Measurements from ENCODE around the gene TNFSF12. TPM values are rescaled to one million over a fixed set of nuclear protein-coding genes. Genes with fewer than 3 reads are reported as not detected.

TNFSF12 gene
- total and polyA plus RNA-seq, 8 donors: 11.0 to 27.7 (median 14.1) TPM

GRCh38 chr17:7577327-7578199 lies 28.7 kb downstream of the TNFSF12 start:
- 80 to 81% methylated on average over 17 of the region's 17 CpGs for WGBS, 2 donors
- intact Hi-C loops (cut with DNase I): no loop called here
- H3K4me1 ChIP-seq: peaks cover 9 to 41% (median 12%) of the 10 kb centered on the region in 3 donors
- TF ChIP-seq CTCF (IDR thresholded peaks at IDR 0.05): no peak
- no peaks in the 10 kb centered on the region for H3K27me3 ChIP-seq
- peaks cover 23 to 41% (median 41%) of the 10 kb centered on the region in 3 donors for H3K36me3 ChIP-seq
- H3K4me3 ChIP-seq: no peak overlapping the region
- no peak for ATAC-seq
- peak in 1 of 6 donors; percentile 22 for DNase-seq
- H3K9me3 ChIP-seq: no peaks in the 10 kb centered on the region
- no peak overlapping the region for H3K27ac ChIP-seq
- no peak for FAIRE-seq

DNA sequence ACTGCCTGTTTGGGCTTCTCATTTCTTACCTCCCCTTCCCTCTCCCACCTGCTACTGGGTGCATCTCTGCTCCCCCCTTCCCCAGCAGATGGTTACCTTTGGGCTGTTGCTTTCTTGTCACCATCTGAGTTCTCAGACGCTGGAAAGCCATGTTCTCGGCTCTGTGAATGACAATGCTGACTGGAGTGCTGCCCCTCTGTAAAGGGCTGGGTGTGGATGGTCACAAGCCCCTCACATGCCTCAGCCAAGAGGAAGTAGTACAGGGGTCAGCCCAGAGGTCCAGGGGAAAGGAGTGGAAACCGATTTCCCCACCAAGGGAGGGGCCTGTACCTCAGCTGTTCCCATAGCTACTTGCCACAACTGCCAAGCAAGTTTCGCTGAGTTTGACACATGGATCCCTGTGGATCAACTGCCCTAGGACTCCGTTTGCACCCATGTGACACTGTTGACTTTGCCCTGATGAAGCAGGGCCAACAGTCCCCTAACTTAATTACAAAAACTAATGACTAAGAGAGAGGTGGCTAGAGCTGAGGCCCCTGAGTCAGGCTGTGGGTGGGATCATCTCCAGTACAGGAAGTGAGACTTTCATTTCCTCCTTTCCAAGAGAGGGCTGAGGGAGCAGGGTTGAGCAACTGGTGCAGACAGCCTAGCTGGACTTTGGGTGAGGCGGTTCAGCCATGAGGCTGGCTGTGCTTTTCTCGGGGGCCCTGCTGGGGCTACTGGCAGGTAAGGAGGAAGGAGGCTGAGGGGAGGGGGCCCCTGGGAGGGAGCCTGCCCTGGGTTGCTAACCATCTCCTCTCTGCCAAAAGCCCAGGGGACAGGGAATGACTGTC lies 30.4 kb downstream of the TNFSF12 start, which contains the start of gene CD68:
CD68 (plus strand) TSS at position 638 of the 833 bp plus-strand sequence; CDS start at position 678, 40 bp downstream.
- Histone ChIP-seq H3K4me1 (peaks cover 18 to 47% (median 20%) of the 10 kb centered on the region in 3 donors), H3K9me3 (no peaks in the 10 kb centered on the region), H3K27ac (peak within 1 kb of the TSS; percentile 7 to 83 (median 62)), H3K4me3 (peak within 1 kb of the TSS in 1 of 4 donors; percentile 15), H3K27me3 (no peaks in the 10 kb centered on the region), H3K36me3 (peaks cover 23 to 41% (median 39%) of the 10 kb centered on the region in 3 donors)
- TF ChIP-seq CTCF (IDR thresholded peaks at IDR 0.05): no peak
- ATAC-seq (peak; percentile 21 to 59 (median 36)), DNase-seq (peak in 1 of 6 donors; percentile 73), FAIRE-seq (no peak)
- intact Hi-C loops (cut with DNase I): no loop called here
- 20 to 27% methylated on average over 7 of the region's 7 CpGs for WGBS, 2 donors

DNA sequence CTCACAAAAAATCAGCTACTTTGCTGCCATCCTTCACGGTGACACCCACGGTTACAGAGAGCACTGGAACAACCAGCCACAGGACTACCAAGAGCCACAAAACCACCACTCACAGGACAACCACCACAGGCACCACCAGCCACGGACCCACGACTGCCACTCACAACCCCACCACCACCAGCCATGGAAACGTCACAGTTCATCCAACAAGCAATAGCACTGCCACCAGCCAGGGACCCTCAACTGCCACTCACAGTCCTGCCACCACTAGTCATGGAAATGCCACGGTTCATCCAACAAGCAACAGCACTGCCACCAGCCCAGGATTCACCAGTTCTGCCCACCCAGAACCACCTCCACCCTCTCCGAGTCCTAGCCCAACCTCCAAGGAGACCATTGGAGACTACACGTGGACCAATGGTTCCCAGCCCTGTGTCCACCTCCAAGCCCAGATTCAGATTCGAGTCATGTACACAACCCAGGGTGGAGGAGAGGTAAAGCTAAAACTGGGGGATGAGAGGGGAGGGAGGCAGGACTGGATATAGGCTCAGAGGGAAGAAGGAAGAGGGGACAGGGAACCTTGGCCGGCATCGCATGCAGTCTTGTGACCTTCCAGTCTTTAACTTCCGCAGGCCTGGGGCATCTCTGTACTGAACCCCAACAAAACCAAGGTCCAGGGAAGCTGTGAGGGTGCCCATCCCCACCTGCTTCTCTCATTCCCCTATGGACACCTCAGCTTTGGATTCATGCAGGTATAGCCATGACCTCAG lies 31.2 kb downstream of the TNFSF12 start:
- H3K27me3 ChIP-seq: no peaks in the 10 kb centered on the region
- peak overlapping the region; percentile 7 to 83 (median 62) for H3K27ac ChIP-seq
- intact Hi-C loops (cut with DNase I): loop anchor here in 1 of 3 donors (10.0 kb wide), 1 partner anchor 225 kb away; the partner anchor contains the start of genes KCTD11 and TMEM95
- H3K4me1 ChIP-seq: peaks cover 12 to 46% (median 16%) of the 10 kb centered on the region in 3 donors
- DNase-seq (no peak), FAIRE-seq (no peak), ATAC-seq (no peak)
- 65 to 75% methylated on average over 12 of the region's 12 CpGs for WGBS, 2 donors
- H3K9me3 ChIP-seq: no peaks in the 10 kb centered on the region
- no peak for TF ChIP-seq CTCF (IDR thresholded peaks at IDR 0.05)
- peak overlapping the region in 1 of 4 donors; percentile 15 for H3K4me3 ChIP-seq
- H3K36me3 ChIP-seq: peaks cover 18 to 34% (median 33%) of the 10 kb centered on the region in 3 donors

Measured in pancreas (tissue), 10 donors.